Thoracic aorta (tissue), 2 donors: Measurements from ENCODE around the gene ZNF202. TPM values are rescaled to one million over a fixed set of nuclear protein-coding genes. Genes with fewer than 3 reads are reported as not detected.

Experiments used
- ATAC-seq: fragments of 150-250 bp; one replicate; pipeline ENCODE4 v1.8.0; 2017; ENCODE audit warnings: low read depth; ENCODE audit not compliant: insufficient number of reproducible peaks, low FRiP score
- DNase-seq: peaks from one replicate; pipeline ENCODE4 v3.0.0-alpha.2; 2020; ENCODE audit warnings: low spot score
- H3K27ac ChIP-seq, 2 donors: fragments of 200-600 bp; sonication (generic); 1 replicate in 1 of 2; 2 replicates in 1 of 2; pipeline ENCODE4 v1.5.1; 2016; ENCODE audit warnings: mild to moderate bottlenecking in 2 of 2, moderate library complexity in 2 of 2
- H3K27me3 ChIP-seq: fragments of 200-600 bp; sonication (generic); replicated peaks from 2 replicates; pipeline ENCODE4 v1.6.0; 2016; ENCODE audit warnings: mild to moderate bottlenecking; ENCODE audit not compliant: insufficient read depth
- H3K36me3 ChIP-seq: fragments of 200-600 bp; sonication (generic); one replicate; pipeline ENCODE4 v1.5.1; 2016
- H3K4me1 ChIP-seq, 2 donors: fragments of 200-600 bp; sonication (generic); 1 replicate in 1 of 2; 2 replicates in 1 of 2; pipeline versions ENCODE4 v1.5.1 to v1.6.0; 2016; ENCODE audit warnings: low read depth in 2 of 2, mild to moderate bottlenecking in 1 of 2; ENCODE audit not compliant: control insufficient read depth in 1 of 2
- H3K4me3 ChIP-seq: fragments of 200-600 bp; sonication (generic); 2 replicates; pipeline ENCODE4 v1.5.1; 2016; ENCODE audit warnings: mild to moderate bottlenecking
- H3K9me3 ChIP-seq: fragments of 200-600 bp; sonication (generic); 2 replicates; pipeline ENCODE4 v1.5.1; 2016
- total RNA-seq, 2 donors: library from RNA; depleted of rRNA; stranded (reverse); fragments of >200 nt; gene quantifications; one replicate each; pipeline versions ENCODE4 v1.1.0 to v1.2.3, GENCODE V29; 2016
- TF ChIP-seq, protein P1 (sequence below): fragments of 200-600 bp; sonication (generic); IDR thresholded peaks from one replicate; pipeline ENCODE4 v1.5.1; 2019; ENCODE audit warnings: antibody characterized with exemption

Gene ZNF202
- total RNA-seq, 2 donors from 2014 or later, result 3.9 to 10.9 TPM

- DNase-seq, result no peak
- H3K4me3 ChIP-seq, result no peak overlapping the region
These were observed 32.5 kb upstream of the ZNF202 start for GRCh38 chr11:123773959-123774358.

DNA sequence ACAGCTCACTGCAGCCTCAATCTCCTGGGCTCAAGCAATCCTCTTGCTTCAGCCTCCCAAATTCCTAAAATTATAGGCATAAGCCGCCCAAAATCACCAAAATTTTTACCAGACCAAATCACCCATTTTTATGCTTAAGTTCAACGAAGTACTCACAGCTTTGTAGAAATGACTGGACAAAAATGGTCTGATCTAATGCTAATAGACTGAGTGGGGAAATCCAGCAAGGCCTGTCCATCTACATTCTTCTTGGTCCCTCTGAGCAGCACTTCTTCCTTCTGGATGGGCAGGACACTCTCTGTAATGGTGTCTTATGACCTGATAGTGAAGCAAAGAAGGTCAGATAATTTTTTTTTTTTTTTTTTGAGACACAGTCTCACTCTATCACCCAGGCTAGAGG, 31.6 kb upstream of the ZNF202 start:
- TF ChIP-seq, protein P1, sequence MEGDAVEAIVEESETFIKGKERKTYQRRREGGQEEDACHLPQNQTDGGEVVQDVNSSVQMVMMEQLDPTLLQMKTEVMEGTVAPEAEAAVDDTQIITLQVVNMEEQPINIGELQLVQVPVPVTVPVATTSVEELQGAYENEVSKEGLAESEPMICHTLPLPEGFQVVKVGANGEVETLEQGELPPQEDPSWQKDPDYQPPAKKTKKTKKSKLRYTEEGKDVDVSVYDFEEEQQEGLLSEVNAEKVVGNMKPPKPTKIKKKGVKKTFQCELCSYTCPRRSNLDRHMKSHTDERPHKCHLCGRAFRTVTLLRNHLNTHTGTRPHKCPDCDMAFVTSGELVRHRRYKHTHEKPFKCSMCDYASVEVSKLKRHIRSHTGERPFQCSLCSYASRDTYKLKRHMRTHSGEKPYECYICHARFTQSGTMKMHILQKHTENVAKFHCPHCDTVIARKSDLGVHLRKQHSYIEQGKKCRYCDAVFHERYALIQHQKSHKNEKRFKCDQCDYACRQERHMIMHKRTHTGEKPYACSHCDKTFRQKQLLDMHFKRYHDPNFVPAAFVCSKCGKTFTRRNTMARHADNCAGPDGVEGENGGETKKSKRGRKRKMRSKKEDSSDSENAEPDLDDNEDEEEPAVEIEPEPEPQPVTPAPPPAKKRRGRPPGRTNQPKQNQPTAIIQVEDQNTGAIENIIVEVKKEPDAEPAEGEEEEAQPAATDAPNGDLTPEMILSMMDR, result no peak
- H3K27ac ChIP-seq, result no peak overlapping the region
- no peaks in the 10 kb centered on the region for H3K4me1 ChIP-seq
- no peak overlapping the region for H3K4me3 ChIP-seq
- no peaks in the 10 kb centered on the region for H3K36me3 ChIP-seq
- ATAC-seq, result no peak
- no peaks in the 10 kb centered on the region for H3K27me3 ChIP-seq
- no peaks in the 10 kb centered on the region for H3K9me3 ChIP-seq
- DNase-seq, result no peak

More at GRCh38 chr11:123773959-123774358, 32.5 kb upstream of the ZNF202 start:
- H3K27ac ChIP-seq, result no peak overlapping the region
- no peaks in the 10 kb centered on the region for H3K27me3 ChIP-seq
- H3K9me3 ChIP-seq, result no peaks in the 10 kb centered on the region
- no peak for ATAC-seq
- no peaks in the 10 kb centered on the region for H3K4me1 ChIP-seq
- no peaks in the 10 kb centered on the region for H3K36me3 ChIP-seq
- TF ChIP-seq, protein P1, result no peak

DNA sequence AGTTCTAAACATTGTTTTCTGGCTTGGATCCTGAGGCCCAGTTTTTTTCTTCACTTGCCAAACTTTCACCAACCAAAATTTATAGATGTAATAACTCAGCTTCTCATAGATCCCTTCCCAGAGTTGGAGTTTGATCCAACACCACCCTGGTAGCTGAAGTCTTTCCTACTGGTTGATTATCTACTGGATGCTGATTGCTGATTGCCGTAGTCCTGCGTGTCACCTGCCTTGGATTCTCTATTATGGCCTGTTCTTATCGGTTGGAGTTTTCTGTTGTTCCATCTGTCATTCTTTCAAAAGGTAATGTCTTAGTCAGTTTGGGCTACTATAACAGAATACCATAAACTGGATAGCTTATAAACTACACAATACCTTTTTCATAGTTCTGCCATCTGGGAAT, 30.2 kb upstream of the ZNF202 start:
- no peak overlapping the region for H3K27ac ChIP-seq
- no peaks in the 10 kb centered on the region for H3K36me3 ChIP-seq
- no peaks in the 10 kb centered on the region for H3K9me3 ChIP-seq
- ATAC-seq (no peak), DNase-seq (no peak)
- H3K4me3 ChIP-seq, result no peak overlapping the region
- TF ChIP-seq, protein P1, result no peak
- H3K4me1 ChIP-seq, result no peaks in the 10 kb centered on the region
- no peaks in the 10 kb centered on the region for H3K27me3 ChIP-seq

DNA sequence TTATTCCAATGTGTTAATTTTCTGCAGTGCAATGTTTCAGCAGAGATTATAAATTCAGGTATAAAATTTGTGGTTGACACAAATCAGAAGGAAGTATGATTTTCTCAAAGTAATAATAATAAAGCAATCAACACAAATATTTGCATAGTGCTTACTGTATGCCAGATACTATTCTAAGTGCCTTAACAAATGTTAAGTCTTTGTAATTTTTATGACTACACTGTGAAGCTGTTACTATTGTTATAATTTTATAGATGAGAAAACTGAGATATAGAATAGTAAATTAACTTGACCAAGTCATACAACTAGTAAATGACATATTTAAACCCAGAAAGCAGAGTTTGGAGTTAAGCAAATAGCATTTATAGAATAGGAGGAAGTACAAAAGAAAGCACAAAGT, 29.3 kb upstream of the ZNF202 start:
- ATAC-seq (no peak), DNase-seq (no peak)
- no peak overlapping the region for H3K4me3 ChIP-seq
- no peaks in the 10 kb centered on the region for H3K36me3 ChIP-seq
- H3K9me3 ChIP-seq, result no peaks in the 10 kb centered on the region
- H3K4me1 ChIP-seq, result no peaks in the 10 kb centered on the region
- H3K27ac ChIP-seq, result no peak overlapping the region
- no peaks in the 10 kb centered on the region for H3K27me3 ChIP-seq
- TF ChIP-seq, protein P1, result no peak

DNA sequence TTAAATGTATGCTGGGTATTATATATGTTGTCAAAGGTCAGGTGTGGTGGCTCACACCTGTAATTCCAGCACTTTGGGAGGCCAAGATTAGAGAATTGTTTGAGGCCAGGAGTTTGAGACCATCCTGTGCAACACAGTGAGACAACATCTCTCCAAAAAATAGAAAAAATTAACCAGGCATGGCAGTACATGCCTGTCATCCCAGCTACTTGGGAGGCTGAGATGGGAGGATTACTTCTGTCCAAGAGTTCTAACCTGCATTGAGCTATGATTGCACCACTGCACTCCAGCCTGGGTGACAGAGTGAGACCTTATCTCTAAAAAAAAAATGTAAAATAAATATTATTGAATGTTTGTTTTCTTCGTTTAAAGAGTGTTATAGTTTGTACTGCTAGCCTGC, 24.1 kb upstream of the ZNF202 start:
- Histone ChIP-seq H3K27me3 (no peaks in the 10 kb centered on the region), H3K9me3 (peaks cover 11% of the 10 kb centered on the region), H3K4me1 (no peaks in the 10 kb centered on the region), H3K27ac (no peak overlapping the region), H3K4me3 (no peak overlapping the region), H3K36me3 (no peaks in the 10 kb centered on the region)
- no peak for DNase-seq
- TF ChIP-seq, protein P1, result no peak
- no peak for ATAC-seq
